GF-D8 (cell line): ENCODE measurements around the gene PIP5K1A.
A peak's percentile ranks its signal among the peaks of the same experiment; 100 is the strongest.

ENCODE experiments used
- DNase-seq: peaks from one replicate; lab custom pipeline; 2025; lab: John Stamatoyannopoulos, UW

PIP5K1A gene

GRCh38 chr1:151254217-151255213, 56.2 kb downstream of the PIP5K1A start, which contains the start of gene PSMD4:
PSMD4 (plus strand) TSS chr1:151254734; CDS start chr1:151254783, 49 bp downstream.
- DNase-seq = peak; percentile 94

DNA sequence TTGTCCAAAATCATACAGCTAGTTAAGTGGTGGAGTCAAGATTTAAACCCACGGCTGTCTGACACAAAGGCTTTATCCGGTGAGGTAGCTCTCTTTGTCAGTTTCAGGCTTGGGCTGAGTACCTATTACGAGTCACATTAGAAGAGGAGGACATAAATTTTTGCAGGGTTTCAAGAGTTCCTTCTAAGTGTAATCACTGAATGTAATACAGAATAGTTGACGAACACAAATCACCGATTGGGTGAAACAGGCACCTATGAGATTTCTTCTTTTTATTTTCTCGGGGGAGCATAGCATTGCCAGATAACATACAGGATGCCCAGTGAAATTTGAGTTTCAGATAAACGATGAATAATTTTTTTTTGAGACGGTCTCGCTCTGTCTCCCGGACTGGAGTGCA, 57.0 kb downstream of the PIP5K1A start:
- DNase-seq = no peak

GRCh38 chr1:151259351-151259750, 61.0 kb downstream of the PIP5K1A start:
- DNase-seq = no peak

GRCh38 chr1:151265446-151266236, 67.3 kb downstream of the PIP5K1A start:
- DNase-seq = no peak

DNA sequence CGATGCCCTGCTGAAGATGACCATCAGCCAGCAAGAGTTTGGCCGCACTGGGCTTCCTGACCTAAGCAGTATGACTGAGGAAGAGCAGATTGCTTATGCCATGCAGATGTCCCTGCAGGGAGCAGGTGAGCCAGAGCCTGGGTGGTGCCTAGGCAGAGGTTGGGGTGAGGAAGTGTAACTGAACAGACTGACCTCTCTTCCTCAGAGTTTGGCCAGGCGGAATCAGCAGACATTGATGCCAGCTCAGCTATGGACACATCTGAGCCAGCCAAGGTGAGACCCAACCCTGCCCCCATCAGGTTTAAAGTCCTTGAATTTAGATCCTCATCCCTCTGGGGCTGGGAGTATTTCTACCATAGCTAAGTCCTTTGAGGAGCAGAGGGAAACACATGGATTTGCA, 68.0 kb downstream of the PIP5K1A start:
- no peak for DNase-seq

DNA sequence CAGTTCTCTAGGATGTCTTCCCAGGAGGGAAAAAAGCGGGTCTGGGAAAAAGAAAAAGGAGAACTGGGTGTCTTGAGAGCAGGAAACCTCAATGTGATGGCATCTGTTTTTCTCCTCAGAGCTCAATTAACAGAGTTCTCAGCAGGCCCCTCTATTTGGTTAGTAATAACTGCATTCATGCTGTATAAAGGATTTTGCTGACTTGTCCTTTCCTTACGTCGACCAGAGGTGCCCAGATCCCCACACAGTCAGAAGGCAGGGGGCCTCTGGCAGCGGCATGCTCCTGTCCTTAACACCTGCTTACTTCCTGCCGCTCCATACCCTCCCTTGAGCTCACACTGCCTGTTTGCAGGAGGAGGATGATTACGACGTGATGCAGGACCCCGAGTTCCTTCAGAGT, 68.5 kb downstream of the PIP5K1A start:
- DNase-seq = no peak

GRCh38 chr1:151267760-151268159, 69.4 kb downstream of the PIP5K1A start:
- DNase-seq = no peak

DNA sequence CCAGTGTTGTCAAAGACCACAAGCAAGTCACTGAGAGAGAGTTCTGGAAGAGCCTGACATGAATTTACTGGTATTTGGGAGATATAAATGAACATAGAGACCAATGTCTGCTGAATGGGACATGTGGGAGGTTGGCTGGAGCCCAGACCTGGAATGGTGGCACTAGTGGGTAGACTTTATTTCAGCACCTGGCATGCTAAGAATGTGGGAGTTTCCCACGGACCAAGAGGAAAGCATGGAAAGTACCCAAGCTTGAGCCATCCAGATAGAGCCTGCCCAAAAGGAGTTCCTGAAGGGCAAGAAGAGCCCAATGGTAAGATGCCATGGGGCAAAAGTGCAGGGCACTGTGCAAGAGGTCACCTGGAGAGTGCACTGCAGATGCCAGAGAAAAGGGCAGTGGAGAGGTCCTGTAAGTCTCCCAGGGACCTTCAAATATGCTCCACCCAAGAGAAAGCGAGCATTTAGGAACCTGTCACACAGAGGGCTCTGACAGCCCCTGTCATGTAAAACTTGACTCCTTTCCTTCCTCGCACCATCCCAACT, 75.6 kb downstream of the PIP5K1A start:
- DNase-seq = no peak

DNA sequence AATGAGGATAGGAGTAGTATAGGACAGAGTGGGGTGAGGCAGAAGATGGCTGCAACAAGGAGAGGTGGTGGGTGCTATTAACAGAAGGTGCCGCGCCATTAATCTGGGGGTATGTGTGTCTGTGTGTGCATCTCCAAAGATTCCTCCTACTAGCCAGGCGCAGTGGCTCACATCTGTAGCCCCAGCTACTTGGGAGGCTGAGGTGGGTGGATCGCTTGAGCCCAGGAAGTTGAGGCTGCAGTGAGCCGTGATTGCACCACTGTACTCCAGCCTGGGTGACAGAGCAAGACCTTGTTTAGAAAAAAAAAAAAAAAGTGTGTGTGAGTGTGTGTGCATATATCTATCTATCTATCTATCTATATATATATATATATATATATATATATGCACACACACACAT, 77.0 kb downstream of the PIP5K1A start:
- DNase-seq = peak; percentile 18

DNA sequence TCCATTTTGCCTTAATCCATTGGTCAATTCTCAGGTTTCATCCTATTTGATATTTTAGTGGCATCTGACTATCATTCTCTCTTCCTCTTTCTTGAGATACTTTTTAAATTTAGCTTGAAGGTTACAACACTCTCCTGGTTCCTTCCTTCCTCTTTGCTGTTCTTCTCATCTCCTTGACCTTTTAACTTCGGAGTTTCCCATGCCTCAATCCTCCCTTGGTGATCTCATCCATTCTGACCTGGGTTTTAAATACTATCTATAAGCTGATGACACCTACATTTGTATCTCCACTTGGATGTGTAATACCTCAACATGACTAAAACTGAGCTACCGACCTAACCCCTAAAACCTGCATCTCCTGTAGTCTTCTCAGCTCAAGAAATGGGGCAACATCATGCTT, 78.9 kb downstream of the PIP5K1A start:
- DNase-seq = peak; percentile 86

DNA sequence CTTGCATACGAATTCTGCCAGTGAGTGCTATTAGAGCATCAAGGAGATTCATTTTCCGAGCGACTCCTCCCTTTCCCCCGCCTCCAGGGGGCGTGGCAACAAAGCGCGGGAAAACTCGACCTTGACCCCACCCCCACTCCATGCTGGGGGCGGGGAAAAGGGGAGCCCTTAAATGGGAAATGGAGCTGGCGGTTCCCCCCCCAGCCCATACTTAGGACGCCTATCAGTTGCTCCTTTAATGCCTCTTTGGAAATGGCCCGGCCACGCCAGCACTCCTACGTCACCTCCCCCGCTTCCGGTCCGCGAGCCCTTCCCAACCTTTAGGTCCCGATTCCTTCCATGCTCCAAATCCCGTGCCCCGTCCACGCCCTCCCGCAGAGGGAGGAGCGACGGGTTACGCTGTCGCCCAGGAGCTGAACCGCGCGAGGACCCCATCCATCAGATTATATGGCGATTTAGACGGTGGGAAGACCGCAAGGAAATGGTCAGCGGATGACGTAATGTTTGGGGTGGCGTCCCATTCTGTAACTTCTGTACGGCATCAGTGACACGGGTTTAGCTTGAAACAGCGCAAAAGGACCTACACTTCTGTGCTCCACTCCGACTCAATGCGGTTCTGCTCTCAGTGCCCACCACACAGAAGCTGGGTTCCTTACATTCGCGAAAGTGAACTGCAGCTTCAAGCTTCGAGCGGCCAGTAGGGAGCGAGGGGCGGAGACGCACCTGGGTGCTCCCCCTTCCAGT, 83.0 kb downstream of the PIP5K1A start:
- peak; percentile 95 for DNase-seq

- DNase-seq = peak; percentile 99
These were observed 83.9 kb downstream of the PIP5K1A start, which contains the start of gene ZNF687 for GRCh38 chr1:151281969-151282882. ZNF687 (plus strand) TSS chr1:151282299; CDS start chr1:151286292, 3,993 bp downstream.

- peak; percentile 31 for DNase-seq
These were observed 84.8 kb downstream of the PIP5K1A start for GRCh38 chr1:151282883-151283725.

DNA sequence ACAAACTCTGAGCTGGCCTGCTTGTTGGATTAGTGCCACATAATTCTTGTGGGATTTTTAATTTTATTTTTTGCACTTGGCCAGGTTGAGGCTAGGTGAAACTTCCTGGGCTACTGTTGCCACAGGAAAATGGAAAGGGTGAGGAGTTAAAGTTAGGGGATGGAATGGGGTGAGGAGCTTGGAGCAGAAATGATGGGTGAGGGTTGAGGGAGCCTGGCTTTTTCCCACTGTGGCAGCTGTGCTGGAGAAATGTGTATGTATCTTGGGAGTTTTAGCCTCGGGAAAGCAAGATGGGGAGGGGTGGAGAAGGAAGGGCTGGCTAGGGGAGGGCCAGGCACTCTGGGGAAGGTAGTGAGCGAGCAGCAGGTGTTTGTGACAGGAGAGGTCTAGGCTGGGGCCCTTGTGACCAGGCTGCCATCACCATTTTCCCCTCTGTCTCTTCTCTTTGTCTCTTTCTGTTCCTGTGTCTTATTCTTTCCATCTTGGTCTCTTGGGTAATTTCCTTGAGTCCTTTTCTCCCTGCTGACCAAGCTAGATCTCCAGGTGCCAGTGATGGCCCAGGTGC, 85.7 kb downstream of the PIP5K1A start:
- DNase-seq = no peak

GRCh38 chr1:151286619-151287340, 88.4 kb downstream of the PIP5K1A start:
- no peak for DNase-seq

DNA sequence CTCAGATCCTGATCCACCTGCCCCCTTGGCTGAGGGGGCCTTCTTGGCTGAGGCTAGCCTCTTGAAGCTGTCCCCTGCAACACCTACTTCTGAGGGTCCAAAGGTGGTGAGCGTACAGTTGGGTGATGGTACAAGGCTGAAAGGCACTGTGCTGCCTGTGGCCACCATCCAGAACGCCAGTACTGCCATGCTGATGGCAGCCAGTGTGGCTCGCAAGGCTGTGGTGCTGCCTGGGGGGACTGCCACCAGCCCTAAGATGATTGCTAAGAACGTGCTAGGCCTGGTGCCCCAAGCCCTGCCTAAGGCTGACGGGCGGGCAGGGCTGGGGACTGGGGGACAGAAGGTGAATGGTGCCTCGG, 89.0 kb downstream of the PIP5K1A start:
- DNase-seq = no peak

- no peak for DNase-seq
These were observed 89.6 kb downstream of the PIP5K1A start for GRCh38 chr1:151287767-151288500.

- DNase-seq = no peak
These were observed 90.2 kb downstream of the PIP5K1A start for GRCh38 chr1:151288502-151288901.
